Tibial artery (tissue), 4 donors: ENCODE data around the gene TNS3.

Source experiments
- DNase-seq, 2 donors: peaks; one replicate each; pipeline ENCODE4 v3.0.0-alpha.2; 2019
- H3K27ac ChIP-seq, 2 donors: fragments of 200-600 bp; sonication (generic) in 1 of 2; 1 replicate in 1 of 2; 2 replicates in 1 of 2; pipeline ENCODE4 v1.5.1; 2018 to 2019; ENCODE audit warnings: mild to moderate bottlenecking in 1 of 2
- H3K27me3 ChIP-seq, 2 donors: fragments of 200-600 bp; sonication (generic) in 1 of 2; one replicate each; pipeline versions ENCODE4 v1.5.1 to v1.6.0; 2016 to 2019
- H3K36me3 ChIP-seq, 3 donors: fragments of 200-600 bp; sonication (generic) in 2 of 3; one replicate each; pipeline ENCODE4 v1.5.1; 2016 to 2019; ENCODE audit warnings: mild to moderate bottlenecking in 2 of 3
- H3K4me1 ChIP-seq, 4 donors: fragments of 200-600 bp; sonication (generic) in 2 of 4; 1 replicate in 3 of 4; 2 replicates in 1 of 4; pipeline ENCODE4 v1.5.1; 2016 to 2019
- H3K4me3 ChIP-seq, 2 donors: fragments of 200-600 bp; sonication (generic) in 1 of 2; 1 replicate in 1 of 2; 2 replicates in 1 of 2; pipeline ENCODE4 v1.5.1; 2018 to 2019; ENCODE audit warnings: mild to moderate bottlenecking in 2 of 2
- H3K9me3 ChIP-seq, 3 donors: fragments of 200-600 bp; sonication (generic) in 1 of 3; one replicate each; pipeline ENCODE4 v1.5.1; 2016 to 2019
- CTCF ChIP-seq, 2 experiments: fragments of 200-600 bp in 1 of 2; fragments of 450-650 bp in 1 of 2; IDR thresholded peaks; one replicate each; pipeline ENCODE4 v1.5.1; 2017 to 2019; ENCODE audit warnings: antibody characterized with exemption in 2 of 2, mild to moderate bottlenecking in 1 of 2, moderate library complexity in 1 of 2
- intact Hi-C: fragments of 100-400 bp; cut with DNase I; formaldehyde crosslinking; loops from one replicate; pipeline ENCODE4 v1.15.0; 2023; ENCODE audit warnings: low total_unique reads

TNS3 gene

GRCh38 chr7:47369736-47370135 lies 212.2 kb downstream of the TNS3 start:
- TF ChIP-seq CTCF (IDR thresholded peaks at IDR 0.05) = no peak
- no peak for DNase-seq
- Histone ChIP-seq H3K27ac (no peak overlapping the region), H3K4me3 (no peak overlapping the region), H3K4me1 (peaks cover 0 to 33% (median 14%) of the 10 kb centered on the region in 4 donors), H3K27me3 (no peaks in the 10 kb centered on the region), H3K36me3 (peaks cover 20 to 34% (median 34%) of the 10 kb centered on the region in 3 donors), H3K9me3 (no peaks in the 10 kb centered on the region)
- intact Hi-C loops = no loop called here

DNA sequence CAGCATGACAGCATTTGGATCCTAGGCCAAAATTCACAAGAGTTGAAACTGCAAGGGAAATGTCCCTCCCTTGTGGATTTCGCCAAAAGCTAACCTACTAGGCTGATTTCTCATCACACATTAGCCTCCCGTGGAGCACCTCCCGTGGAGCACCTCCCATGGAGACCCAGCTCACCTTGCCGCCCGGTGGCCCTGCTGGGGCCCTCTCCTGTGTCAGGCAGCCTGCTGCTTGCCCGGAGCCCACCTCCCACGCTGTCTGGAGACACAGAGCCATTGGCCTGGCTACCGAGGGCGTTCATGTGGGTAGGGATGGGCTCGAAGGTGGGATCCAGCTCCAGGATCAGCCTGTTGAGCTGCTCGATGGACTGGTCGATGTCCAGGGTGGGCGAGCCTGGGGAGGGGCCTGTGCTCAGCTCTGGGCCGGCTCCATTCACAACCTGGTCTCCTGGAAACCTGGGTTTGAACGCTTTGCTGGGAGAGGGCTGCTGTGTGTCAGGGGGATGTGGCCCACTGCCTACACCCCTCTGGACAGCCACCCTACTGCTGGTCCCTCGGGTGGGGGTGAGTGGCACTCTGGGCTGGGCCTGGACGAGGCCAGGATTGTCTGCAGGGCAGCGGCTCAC lies 213.6 kb downstream of the TNS3 start:
- no peak for DNase-seq
- Histone ChIP-seq H3K4me1 (peaks cover 0 to 22% (median 11%) of the 10 kb centered on the region in 4 donors), H3K36me3 (peaks cover 20 to 34% (median 34%) of the 10 kb centered on the region in 3 donors), H3K27ac (no peak overlapping the region), H3K27me3 (no peaks in the 10 kb centered on the region), H3K4me3 (no peak overlapping the region), H3K9me3 (no peaks in the 10 kb centered on the region)
- no peak for TF ChIP-seq CTCF (IDR thresholded peaks at IDR 0.05)
- intact Hi-C loops = no loop called here

GRCh38 chr7:47367369-47367768 lies 214.5 kb downstream of the TNS3 start:
- peaks cover 0 to 19% (median 10%) of the 10 kb centered on the region in 4 donors for H3K4me1 ChIP-seq
- no peak for TF ChIP-seq CTCF (IDR thresholded peaks at IDR 0.05)
- no peak overlapping the region for H3K4me3 ChIP-seq
- intact Hi-C loops = no loop called here
- no peaks in the 10 kb centered on the region for H3K27me3 ChIP-seq
- no peaks in the 10 kb centered on the region for H3K9me3 ChIP-seq
- no peak for DNase-seq
- no peak overlapping the region for H3K27ac ChIP-seq
- H3K36me3 ChIP-seq = peaks cover 20 to 34% (median 34%) of the 10 kb centered on the region in 3 donors

DNA sequence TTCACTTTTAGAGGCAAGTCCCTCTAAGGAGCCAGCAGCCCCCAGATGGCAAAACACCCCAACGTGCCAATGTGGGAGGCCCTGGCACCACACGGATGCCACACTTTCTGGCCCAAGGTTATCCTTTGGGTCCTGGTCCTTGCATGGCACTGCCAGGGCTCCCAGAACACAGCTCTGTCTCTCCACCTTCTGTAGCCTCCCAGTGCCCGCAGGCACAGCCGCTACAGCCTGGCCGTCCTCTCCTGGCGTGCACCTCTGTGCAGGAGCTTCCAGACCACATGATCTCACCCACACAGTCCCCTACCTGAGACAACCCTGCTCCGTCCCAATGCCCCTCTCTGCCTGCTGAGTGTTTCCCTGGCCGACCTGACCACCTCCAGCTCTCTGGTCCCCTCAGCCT lies 215.0 kb downstream of the TNS3 start:
- Histone ChIP-seq H3K36me3 (peaks cover 20 to 34% (median 34%) of the 10 kb centered on the region in 3 donors), H3K9me3 (no peaks in the 10 kb centered on the region), H3K27me3 (no peaks in the 10 kb centered on the region), H3K27ac (no peak overlapping the region), H3K4me3 (no peak overlapping the region), H3K4me1 (peaks cover 0 to 15% (median 7%) of the 10 kb centered on the region in 4 donors)
- no peak for DNase-seq
- no peak for TF ChIP-seq CTCF (IDR thresholded peaks at IDR 0.05)
- intact Hi-C loops = no loop called here

DNA sequence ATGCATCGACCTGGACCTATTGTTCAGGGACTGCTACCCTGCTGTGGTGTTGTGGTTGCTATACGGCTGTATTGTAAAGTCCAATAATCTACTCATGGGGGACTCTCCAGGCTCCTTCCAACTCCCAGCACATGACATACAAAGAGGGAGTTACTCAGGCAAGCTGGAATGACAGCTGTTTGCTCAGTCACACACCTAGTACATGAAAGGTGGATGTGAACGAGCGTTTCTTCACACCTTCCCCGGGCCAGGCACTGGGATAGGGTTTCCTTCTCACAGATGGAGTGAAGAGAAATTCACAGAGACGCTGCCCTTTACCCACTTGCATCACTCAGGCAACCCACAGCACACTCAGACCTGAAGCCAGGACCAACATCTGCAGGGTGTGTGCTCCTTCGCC lies 215.7 kb downstream of the TNS3 start:
- H3K4me1 ChIP-seq = peaks cover 0 to 10% (median 4%) of the 10 kb centered on the region in 4 donors
- no peaks in the 10 kb centered on the region for H3K27me3 ChIP-seq
- intact Hi-C loops = no loop called here
- H3K27ac ChIP-seq = no peak overlapping the region
- peaks cover 20 to 34% (median 34%) of the 10 kb centered on the region in 3 donors for H3K36me3 ChIP-seq
- no peak for DNase-seq
- no peak for TF ChIP-seq CTCF (IDR thresholded peaks at IDR 0.05)
- H3K9me3 ChIP-seq = no peaks in the 10 kb centered on the region
- no peak overlapping the region for H3K4me3 ChIP-seq
